CD4-positive, alpha-beta T cell treated with Interferon gamma for 1 hour (primary cell): ENCODE data around the gene CCL1.

Experiments
- DNase-seq: peaks from one replicate; pipeline ENCODE4 v3.0.0-alpha.2; 2020

The CCL1 gene

DNA sequence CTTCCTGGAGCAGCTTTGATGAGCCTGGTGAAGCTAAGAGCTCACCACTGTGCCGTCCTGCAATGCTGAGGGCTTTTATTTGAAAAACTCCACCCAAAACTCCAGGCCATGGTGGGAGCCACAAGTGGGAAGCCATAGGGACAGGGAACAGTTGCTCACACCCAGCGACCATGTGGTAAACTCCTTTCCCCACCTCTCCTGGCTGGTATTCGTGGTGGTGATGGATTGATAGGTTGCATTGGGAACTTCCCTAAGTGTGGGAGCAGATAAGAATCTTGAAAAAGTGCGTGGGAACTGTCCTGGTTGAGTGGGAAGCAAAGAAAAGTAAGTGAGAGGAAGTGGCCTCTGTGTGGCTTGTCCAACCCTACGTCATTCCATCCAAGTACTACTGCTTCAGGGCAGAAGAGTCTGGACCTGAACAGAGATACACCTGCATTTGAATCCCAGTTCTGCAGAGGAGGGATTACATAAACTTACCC lies at the start of gene CCL1:
Gene CCL1 (minus strand): TSS at position 51 of the 479 bp plus-strand sequence. CDS start 72 bp downstream, outside the sequence.
- DNase-seq: no peak

DNA sequence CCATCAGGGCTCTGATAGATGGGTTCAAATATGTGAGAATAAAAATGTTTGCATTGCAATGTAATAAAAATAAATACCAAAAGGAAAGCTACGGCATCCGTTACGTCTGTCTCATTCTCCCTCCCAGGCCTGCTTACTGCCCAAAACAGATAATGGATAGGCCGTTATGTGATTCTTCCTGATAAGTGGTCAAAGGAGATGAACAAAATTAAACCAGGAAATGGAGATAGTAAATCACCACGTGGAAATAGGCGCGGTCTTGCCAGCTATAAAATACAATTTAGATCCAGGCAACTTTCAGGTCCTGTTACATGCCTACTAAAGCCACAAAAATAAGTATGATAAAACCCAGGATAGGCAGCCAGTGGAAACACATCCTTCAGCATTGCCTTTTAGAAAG lies 49.5 kb upstream of the CCL1 start:
- no peak for DNase-seq

GRCh38 chr17:34411646-34412421 lies 48.8 kb upstream of the CCL1 start:
- no peak for DNase-seq

- no peak for DNase-seq
Observed at GRCh38 chr17:34409352-34409751, 46.3 kb upstream of the CCL1 start.

DNA sequence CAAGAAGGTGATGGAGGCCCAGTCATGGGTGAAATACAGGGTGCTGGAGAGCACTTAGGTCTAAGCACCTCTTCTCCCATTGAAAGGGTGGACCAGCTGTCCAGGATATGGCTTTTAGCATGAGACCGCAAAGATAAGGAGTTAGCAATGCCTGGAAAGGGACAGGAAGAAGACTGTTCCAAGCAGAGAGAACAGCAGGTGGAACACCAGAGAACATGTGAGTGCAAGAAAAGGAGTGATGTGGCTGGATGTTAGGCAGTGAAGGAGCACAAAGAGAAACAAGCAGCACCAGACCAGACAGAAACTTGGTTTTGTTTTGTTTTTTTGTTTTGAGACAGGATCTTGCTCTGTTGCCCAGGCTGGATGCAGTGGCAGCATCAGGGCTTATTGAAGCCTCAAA lies 45.4 kb upstream of the CCL1 start:
- DNase-seq: no peak

DNA sequence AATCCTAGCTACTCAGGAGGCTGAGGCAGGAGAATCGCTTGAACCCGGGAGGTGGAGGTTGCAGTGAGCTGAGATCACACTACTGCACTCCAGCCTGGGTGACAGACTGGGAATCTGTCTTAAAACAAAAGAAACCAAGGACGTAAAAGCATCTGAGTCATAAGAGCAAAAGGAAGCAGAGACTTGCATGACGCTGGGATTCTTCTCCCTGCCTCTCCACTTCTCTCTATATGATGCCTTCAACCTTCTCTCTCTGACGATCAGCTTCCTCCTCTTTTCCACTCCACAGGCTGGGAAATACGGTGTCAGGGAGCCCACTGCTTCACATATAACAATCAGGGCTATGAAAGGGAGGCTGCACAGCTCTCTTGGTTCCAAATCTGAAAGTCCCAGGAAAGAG lies 43.2 kb upstream of the CCL1 start:
- no peak for DNase-seq

- DNase-seq: no peak
Observed at GRCh38 chr17:34403006-34403405, 40.0 kb upstream of the CCL1 start.

DNA sequence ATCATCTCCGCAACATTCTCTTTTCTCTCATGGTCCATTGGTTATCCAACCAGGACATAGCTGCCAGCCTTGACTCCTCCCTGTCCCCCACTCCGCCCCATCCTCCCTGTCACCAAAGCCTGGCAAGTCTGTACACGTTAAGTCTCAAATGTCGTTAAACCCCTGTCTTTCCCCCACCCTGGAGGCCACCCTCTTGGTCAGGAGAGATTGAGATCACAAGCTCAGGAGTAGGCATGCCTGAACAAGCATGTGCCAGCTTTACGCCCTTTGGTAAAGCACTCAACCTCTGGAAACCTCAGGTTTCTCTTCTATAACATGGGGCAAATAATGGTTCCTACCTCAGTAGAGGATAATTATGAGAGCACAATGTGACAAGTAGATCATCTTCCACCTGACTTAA lies 38.1 kb upstream of the CCL1 start:
- DNase-seq: no peak

DNA sequence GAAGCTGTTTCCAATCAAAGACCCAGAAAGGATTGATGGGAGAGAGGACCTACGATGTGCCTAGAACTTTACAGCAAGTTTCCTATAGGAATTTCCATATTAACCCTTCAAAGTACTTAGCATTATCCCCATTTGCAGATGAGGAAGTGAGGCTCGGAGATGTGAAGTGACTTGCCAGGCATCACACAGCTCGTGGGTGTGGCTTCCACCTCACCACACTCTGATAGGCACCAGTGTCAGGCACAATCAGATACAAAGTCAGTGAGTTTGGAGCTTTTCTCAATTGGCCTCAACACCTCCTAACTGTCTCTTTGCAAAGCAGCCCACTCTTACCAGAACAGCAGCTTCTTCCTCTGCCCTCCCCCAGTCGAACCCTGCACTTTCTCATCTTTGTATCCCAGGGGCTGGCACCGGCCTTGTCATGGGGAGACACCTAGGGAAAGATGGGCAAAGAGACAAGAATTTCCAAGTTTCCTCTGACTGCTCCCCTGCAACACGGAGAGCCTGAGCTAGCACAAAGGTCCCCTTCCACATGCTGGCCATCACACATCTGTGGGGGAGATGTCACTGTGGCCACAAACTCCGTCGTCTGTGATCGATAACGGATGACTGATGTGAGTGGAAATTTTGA lies 37.4 kb upstream of the CCL1 start:
- DNase-seq: no peak

DNA sequence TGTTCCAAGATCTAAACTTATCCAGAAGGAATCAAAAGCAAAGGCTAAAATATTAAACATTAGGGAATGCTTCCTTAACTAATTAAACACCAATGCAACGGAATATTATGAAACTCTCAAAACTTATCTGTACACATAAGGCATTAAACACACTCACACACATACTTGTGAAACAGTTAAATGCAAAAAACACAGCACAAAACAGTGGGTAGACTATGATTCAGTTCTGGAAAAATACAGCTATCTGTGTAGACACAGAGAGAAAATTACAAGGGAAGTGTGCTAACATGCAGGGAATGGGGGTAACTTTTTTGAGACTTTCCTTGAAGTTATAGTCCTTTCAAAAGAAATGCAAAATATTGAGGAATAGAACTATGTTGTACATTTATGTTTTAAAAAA lies 36.7 kb upstream of the CCL1 start:
- no peak for DNase-seq

DNA sequence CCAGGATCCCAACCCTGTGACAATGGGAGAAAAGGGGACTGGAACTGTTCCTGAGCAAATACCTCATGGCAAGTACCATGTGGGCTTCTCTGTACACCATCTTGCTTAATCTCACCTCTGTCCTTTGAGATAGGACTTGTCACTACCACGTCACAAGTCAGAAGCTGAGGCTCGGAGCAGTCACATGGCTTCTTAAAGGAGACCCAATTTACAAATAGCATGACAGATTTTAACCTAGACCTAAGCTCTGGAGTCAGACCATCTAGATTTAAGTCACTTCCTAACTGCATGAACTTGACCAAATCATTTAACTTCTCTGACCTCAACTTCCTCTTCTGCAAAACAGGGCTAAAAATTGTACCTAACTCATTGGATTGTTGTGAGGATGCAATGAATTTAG lies 36.0 kb upstream of the CCL1 start:
- DNase-seq: no peak

DNA sequence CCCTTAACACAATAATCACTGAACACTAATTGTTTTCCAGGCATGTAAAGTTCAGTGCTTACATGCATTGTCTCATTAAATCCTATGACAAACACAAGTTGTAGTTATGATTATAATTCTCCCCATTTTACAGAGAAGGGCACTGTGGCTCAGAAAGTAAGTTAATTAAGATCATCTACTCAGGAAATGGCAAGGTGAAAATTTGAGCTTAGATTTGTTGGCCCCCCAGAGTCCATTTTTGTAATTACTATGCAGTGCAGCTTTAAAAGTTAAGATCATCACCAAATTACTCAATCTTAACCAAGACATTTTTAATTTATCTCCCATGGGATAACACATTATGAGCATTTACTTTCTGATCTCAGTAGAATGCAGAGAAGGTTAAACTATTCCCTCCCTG lies 34.2 kb upstream of the CCL1 start:
- no peak for DNase-seq

DNA sequence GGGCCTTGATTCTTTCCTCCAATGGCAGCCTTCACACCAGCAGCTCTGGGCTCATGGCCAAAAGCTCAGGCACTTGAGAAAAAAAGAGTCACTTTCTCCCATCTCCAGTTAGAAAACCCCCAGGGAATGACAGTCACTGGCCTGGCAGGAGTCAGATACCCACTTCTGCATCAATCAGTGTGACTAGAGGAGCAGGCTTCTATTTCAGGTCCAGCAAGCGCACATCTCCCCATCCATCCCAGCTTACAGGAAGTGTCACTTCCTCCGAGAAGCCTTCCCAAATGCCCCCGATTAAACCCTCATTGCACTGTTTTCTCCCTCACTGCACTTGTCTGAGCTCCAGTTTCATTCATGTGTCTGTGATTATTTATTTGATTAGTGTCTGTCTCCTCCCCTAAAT lies 30.4 kb upstream of the CCL1 start:
- no peak for DNase-seq

- DNase-seq: no peak
Observed at GRCh38 chr17:34391241-34391640, 28.2 kb upstream of the CCL1 start.

GRCh38 chr17:34390649-34391048 lies 27.6 kb upstream of the CCL1 start:
- no peak for DNase-seq

GRCh38 chr17:34389126-34389750 lies 26.2 kb upstream of the CCL1 start:
- no peak for DNase-seq

GRCh38 chr17:34387566-34387965 lies 24.5 kb upstream of the CCL1 start:
- no peak for DNase-seq

DNA sequence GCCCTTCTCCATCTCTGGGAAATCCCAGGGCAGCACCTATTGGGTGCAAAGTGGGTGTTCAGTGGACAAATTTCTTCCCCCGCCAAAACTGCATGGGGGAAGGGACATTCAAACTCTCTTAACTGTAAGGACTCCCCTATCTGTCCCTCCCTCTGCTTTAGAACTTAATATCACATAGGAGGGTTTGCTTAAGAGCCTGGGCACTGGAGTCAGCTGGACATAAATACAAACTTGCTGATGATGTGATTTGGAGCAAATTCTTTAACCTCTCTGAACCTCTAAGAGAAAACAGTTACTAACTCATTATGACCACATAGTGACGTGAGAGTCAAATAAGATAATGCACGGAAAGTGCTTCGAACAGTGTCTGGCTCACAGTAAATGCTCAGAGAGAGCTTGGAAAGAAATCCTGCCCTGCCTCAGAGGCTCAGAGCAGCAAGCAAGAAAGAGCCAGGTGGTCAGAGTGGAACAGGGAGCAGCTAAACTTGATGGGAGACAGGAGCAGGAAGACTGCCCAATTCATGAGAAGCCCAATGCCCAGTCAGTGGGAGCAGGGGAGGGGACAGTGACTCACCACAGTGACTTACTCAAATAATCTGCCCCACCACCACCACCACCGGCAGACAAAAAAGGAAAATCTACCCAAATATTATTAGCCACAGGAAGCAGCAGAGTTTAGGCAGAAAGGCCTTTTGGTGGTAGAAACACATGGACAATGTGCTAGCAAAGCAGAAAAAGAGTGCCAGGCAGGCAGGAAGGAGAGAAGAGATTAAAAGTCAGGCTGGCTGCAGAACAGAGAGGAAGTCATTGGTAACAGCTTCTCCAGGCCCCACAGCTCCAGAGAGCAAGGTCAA lies 23.9 kb upstream of the CCL1 start:
- DNase-seq: no peak

- DNase-seq: no peak
Observed at GRCh38 chr17:34386343-34386696, 23.3 kb upstream of the CCL1 start.

- no peak for DNase-seq
Observed at GRCh38 chr17:34384822-34385605, 22.0 kb upstream of the CCL1 start.

DNA sequence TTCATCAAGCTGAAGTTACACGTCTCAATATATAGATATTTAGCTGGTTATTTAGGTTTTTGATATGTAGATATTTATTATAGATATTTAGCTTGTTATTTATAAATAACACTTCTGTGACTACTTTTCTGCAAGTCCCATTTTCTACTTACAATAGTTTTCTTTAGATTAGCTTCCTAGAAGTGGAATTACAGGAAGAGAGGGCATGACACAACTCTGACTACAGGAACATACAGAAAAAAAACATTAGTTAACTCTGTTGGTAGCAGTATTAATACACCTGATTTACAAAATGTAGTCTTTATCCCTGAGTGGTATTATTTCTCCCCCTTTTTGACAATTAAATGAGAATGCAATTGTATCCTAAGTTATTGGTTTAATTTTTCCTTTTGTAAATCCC lies 21.2 kb upstream of the CCL1 start:
- no peak for DNase-seq

DNA sequence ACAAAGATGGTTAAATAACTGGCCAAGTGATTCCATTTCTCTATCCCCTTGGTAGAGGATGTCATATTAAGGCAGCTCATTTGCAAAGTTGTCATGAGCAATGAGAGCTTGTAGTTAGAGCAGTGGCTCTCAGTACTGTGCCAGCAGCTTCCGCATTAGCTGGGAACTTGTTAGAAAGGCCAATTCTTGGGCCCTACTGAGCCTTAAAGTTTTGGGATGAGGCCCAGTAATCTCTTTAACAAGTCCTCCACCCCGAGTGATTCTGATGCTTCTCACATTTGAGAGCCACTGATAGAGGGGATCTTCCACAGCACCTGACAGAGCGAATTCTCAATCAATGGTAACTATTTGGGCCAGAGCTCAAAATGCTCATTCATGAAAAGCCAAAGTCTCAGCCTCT lies 20.2 kb upstream of the CCL1 start:
- DNase-seq: no peak
